HepG2 (cell line): ENCODE results near the gene PAK6. TPM values are rescaled to one million over a fixed set of nuclear protein-coding genes. Genes with fewer than 3 reads are reported as not detected.

Source experiments
- ELF4 ChIP-seq: sonication (generic); formaldehyde crosslinking; IDR thresholded peaks from 2 replicates; pipeline ENCODE4 v1.5.0; 2020; ENCODE audit warnings: missing genetic modification reagents, mild to moderate bottlenecking, moderate library complexity, borderline replicate concordance
- HNRNPK ChIP-seq: fragments of 200-400 bp; formaldehyde crosslinking; IDR thresholded peaks from 2 replicates; pipeline ENCODE4 v1.6.1; 2018; ENCODE audit warnings: low read length, low read depth, moderate library complexity, mild to moderate bottlenecking; ENCODE audit not compliant: poor library complexity, severe bottlenecking
- IKZF1 ChIP-seq: fragments of 450-650 bp; IDR thresholded peaks from 2 replicates; pipeline ENCODE4 v1.7.1; 2016
- KDM5B ChIP-seq: sonication (generic); formaldehyde crosslinking; IDR thresholded peaks from 2 replicates; pipeline ENCODE4 v1.4.0; 2020; ENCODE audit warnings: missing genetic modification reagents, mild to moderate bottlenecking, borderline replicate concordance
- MAZ ChIP-seq, 2 experiments: sonication (generic) in 1 of 2; formaldehyde crosslinking in 1 of 2; IDR thresholded peaks; 2 replicates each; pipeline versions ENCODE4 v1.5.0 to v1.6.1; 2012 to 2020; ENCODE audit warnings: low read depth in 2 of 2, mild to moderate bottlenecking in 2 of 2, borderline replicate concordance in 1 of 2, improper control_type of control experiment in 1 of 2, low read length in 1 of 2, missing genetic modification reagents in 1 of 2, moderate library complexity in 1 of 2
- MEIS1 ChIP-seq: sonication (generic); formaldehyde crosslinking; IDR thresholded peaks from 2 replicates; pipeline ENCODE4 v1.9.0; 2021; ENCODE audit warnings: mild to moderate bottlenecking, missing genetic modification reagents, moderate library complexity, borderline replicate concordance
- NCOA1 ChIP-seq: sonication (generic); formaldehyde crosslinking; IDR thresholded peaks from 2 replicates; pipeline ENCODE4 v1.9.0; 2021; ENCODE audit warnings: missing genetic modification reagents
- NCOA2 ChIP-seq: sonication (generic); formaldehyde crosslinking; IDR thresholded peaks from 2 replicates; pipeline ENCODE4 v1.8.0; 2022; ENCODE audit warnings: inconsistent platforms
- NR3C1 ChIP-seq: sonication (generic); formaldehyde crosslinking; IDR thresholded peaks from 2 replicates; pipeline ENCODE4 v1.4.0; 2020; ENCODE audit warnings: missing genetic modification reagents
- POLR2AphosphoS5 ChIP-seq: IDR thresholded peaks from 2 replicates; pipeline ENCODE4 v1.6.1; 2012; ENCODE audit warnings: low read depth, low read length
- SYNCRIP ChIP-seq: fragments of 200-400 bp; formaldehyde crosslinking; IDR thresholded peaks from 2 replicates; pipeline ENCODE4 v1.6.1; 2018; ENCODE audit warnings: mild to moderate bottlenecking, low read depth, low read length; ENCODE audit not compliant: insufficient read depth
- YEATS2 ChIP-seq: sonication (generic); formaldehyde crosslinking; IDR thresholded peaks from 2 replicates; pipeline ENCODE4 v1.4.0; 2020; ENCODE audit warnings: missing genetic modification reagents, borderline replicate concordance
- ZC3H4 ChIP-seq: sonication (generic); formaldehyde crosslinking; IDR thresholded peaks from 2 replicates; pipeline ENCODE4 v1.4.0; 2020; ENCODE audit warnings: missing genetic modification reagents, borderline replicate concordance
- ZNF282 ChIP-seq: fragments of 450-650 bp; IDR thresholded peaks from 2 replicates; pipeline ENCODE4 v1.6.1; 2018; ENCODE audit not compliant: partially characterized antibody
- ZNF329 ChIP-seq: sonication (generic); formaldehyde crosslinking; IDR thresholded peaks from 2 replicates; pipeline ENCODE4 v1.9.0; 2021; ENCODE audit warnings: low read depth, mild to moderate bottlenecking, missing genetic modification reagents
- ZNF577 ChIP-seq: sonication (generic); formaldehyde crosslinking; IDR thresholded peaks from 2 replicates; pipeline ENCODE4 v1.4.0; 2020; ENCODE audit warnings: mild to moderate bottlenecking, low read depth, missing genetic modification reagents, borderline replicate concordance
- ZNF879 ChIP-seq: sonication (generic); formaldehyde crosslinking; IDR thresholded peaks from 2 replicates; pipeline ENCODE4 v1.8.1; 2023; ENCODE audit warnings: missing genetic modification reagents
- polyA plus RNA-seq, 8 experiments: library from polyadenylated mRNA; depleted of rRNA in 3 of 8; stranded (reverse) in 7 of 8; unstranded in 1 of 8; fragments of >200 nt; fragmentation: Illumina TruSeq in 4 of 8; extraction: Trizol in 4 of 8; gene quantifications; 2 replicates each; pipeline versions ENCODE4 v1.2.1 to v1.2.3, GENCODE V29; 2011 to 2016; ENCODE audit warnings: low read depth in 4 of 8, missing spikeins in 1 of 8, mixed read lengths in 1 of 8; ENCODE audit not compliant: insufficient read depth in 1 of 8
- total RNA-seq, 5 experiments: library from RNA; depleted of rRNA; stranded (reverse); fragments of >200 nt; fragmentation: Illumina TruSeq; extraction: Trizol; gene quantifications; 2 replicates each; pipeline ENCODE4 v1.2.3, GENCODE V29; 2016; ENCODE audit warnings: low read depth in 1 of 5
- TF ChIP-seq, protein P1 (sequence below): sonication (generic); formaldehyde crosslinking; IDR thresholded peaks from 2 replicates; pipeline ENCODE4 v1.5.0; 2020; ENCODE audit warnings: mild to moderate bottlenecking, missing genetic modification reagents
- TF ChIP-seq, protein P2 (sequence below): sonication (generic); formaldehyde crosslinking; IDR thresholded peaks from 2 replicates; pipeline ENCODE4 v1.5.1; 2020; ENCODE audit warnings: missing genetic modification reagents, mild to moderate bottlenecking, borderline replicate concordance
- TF ChIP-seq, protein P3 (sequence below): sonication (generic); formaldehyde crosslinking; IDR thresholded peaks from 2 replicates; pipeline ENCODE4 v1.8.1; 2023; ENCODE audit warnings: mild to moderate bottlenecking, missing genetic modification reagents
- TF ChIP-seq, protein P4 (sequence below): IDR thresholded peaks from 2 replicates; pipeline ENCODE4 v1.6.1; 2018; ENCODE audit warnings: missing genetic modification reagents

PAK6 gene
- total and polyA plus RNA-seq, 2 of the 13 experiments (the other 11 are each of a cell fraction or from before 2014, with no cell fraction given), result 0.07 TPM; not detected in 1

DNA sequence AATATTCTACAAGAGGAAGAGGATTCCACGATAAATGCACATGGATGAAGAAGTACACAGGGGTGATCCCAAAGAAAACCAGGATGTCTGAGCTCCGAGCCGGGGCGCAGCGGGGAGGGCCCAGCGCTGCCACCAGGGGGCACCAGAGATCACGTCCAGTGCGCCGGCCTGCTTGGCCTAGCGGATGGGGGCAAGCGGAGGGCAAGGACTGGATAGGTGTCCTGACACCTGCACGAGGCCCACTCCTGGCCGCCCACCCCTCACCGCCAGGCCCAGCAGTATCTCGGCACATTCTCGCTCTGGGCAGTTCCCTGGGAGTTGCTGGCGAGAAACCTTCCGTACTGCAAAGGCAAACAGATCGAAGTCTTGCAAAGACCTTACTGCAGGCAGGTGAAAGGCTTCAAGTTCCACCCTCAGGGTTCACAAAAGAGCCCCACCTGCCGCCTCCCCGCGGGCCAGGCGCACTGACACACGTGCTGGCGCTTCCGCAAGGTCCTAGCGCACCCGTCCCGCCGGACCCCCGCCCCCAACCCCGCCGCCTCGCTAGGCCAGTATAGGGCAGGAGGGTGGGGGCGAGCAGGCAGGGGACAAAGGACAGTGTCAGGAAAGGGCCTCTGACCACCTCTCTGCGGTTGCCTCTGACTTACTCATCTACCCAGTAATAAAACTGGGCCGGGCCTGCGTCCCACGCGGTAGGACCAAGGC, 40.7 kb downstream of the PAK6 start (continued):
- TF ChIP-seq HNRNPK (no peak), MAZ (IDR thresholded peaks at IDR 0.05; ENCODE audit: borderline replicate concordance, low read depth, low read length) (peak; percentile 48; the same call in 1 of the 2 replicates), MAZ (CRISPR knock-in tag; IDR thresholded peaks at IDR 0.05; ENCODE audit: low read depth) (peak; percentile 47; the same call in 1 of the 2 replicates), YEATS2 (CRISPR knock-in tag) (peak; percentile 36; the same call in 1 of the 2 replicates), MEIS1 (CRISPR knock-in tag) (no peak), ZNF282 (no peak), ELF4 (no peak), NCOA1 (no peak), KDM5B (CRISPR knock-in tag) (peak; percentile 58; the same call in 1 of the 2 replicates), ZNF577 (CRISPR knock-in tag) (no peak), IKZF1 (no peak), ZNF879 (CRISPR knock-in tag) (no peak), POLR2AphosphoS5 (no peak), NCOA2 (CRISPR knock-in tag) (no peak), ZNF329 (CRISPR knock-in tag) (no peak), ZC3H4 (CRISPR knock-in tag) (no peak), NR3C1 (CRISPR knock-in tag) (no peak), SYNCRIP (no peak)
- TF ChIP-seq, protein P1, sequence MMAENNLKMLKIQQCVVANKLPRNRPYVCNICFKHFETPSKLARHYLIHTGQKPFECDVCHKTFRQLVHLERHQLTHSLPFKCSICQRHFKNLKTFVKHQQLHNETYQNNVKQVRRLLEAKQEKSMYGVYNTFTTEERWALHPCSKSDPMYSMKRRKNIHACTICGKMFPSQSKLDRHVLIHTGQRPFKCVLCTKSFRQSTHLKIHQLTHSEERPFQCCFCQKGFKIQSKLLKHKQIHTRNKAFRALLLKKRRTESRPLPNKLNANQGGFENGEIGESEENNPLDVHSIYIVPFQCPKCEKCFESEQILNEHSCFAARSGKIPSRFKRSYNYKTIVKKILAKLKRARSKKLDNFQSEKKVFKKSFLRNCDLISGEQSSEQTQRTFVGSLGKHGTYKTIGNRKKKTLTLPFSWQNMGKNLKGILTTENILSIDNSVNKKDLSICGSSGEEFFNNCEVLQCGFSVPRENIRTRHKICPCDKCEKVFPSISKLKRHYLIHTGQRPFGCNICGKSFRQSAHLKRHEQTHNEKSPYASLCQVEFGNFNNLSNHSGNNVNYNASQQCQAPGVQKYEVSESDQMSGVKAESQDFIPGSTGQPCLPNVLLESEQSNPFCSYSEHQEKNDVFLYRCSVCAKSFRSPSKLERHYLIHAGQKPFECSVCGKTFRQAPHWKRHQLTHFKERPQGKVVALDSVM (CRISPR knock-in tag), result no peak
- TF ChIP-seq, protein P2, sequence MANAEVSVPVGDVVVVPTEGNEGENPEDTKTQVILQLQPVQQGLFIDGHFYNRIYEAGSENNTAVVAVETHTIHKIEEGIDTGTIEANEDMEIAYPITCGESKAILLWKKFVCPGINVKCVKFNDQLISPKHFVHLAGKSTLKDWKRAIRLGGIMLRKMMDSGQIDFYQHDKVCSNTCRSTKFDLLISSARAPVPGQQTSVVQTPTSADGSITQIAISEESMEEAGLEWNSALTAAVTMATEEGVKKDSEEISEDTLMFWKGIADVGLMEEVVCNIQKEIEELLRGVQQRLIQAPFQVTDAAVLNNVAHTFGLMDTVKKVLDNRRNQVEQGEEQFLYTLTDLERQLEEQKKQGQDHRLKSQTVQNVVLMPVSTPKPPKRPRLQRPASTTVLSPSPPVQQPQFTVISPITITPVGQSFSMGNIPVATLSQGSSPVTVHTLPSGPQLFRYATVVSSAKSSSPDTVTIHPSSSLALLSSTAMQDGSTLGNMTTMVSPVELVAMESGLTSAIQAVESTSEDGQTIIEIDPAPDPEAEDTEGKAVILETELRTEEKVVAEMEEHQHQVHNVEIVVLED (CRISPR knock-in tag), result no peak
- TF ChIP-seq, protein P3, sequence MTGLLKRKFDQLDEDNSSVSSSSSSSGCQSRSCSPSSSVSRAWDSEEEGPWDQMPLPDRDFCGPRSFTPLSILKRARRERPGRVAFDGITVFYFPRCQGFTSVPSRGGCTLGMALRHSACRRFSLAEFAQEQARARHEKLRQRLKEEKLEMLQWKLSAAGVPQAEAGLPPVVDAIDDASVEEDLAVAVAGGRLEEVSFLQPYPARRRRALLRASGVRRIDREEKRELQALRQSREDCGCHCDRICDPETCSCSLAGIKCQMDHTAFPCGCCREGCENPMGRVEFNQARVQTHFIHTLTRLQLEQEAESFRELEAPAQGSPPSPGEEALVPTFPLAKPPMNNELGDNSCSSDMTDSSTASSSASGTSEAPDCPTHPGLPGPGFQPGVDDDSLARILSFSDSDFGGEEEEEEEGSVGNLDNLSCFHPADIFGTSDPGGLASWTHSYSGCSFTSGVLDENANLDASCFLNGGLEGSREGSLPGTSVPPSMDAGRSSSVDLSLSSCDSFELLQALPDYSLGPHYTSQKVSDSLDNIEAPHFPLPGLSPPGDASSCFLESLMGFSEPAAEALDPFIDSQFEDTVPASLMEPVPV, result no peak
- TF ChIP-seq, protein P4, sequence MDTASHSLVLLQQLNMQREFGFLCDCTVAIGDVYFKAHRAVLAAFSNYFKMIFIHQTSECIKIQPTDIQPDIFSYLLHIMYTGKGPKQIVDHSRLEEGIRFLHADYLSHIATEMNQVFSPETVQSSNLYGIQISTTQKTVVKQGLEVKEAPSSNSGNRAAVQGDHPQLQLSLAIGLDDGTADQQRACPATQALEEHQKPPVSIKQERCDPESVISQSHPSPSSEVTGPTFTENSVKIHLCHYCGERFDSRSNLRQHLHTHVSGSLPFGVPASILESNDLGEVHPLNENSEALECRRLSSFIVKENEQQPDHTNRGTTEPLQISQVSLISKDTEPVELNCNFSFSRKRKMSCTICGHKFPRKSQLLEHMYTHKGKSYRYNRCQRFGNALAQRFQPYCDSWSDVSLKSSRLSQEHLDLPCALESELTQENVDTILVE, result no peak
